Measurements from ENCODE around the gene GRK6.
"Not testable (repeated sequence)": the region's sequence is repeated elsewhere in the genome, so short reads cannot be mapped to it uniquely, and the experiment has no call there.

Gene GRK6

GRCh38 chr5:177396078-177396477 lies 30.4 kb upstream of the GRK6 start:
- Histone ChIP-seq H3K27ac (no peak overlapping the region), H3K4me3 (no peak overlapping the region)

GRCh38 chr5:177396807-177397206 lies 29.7 kb upstream of the GRK6 start:
- H3K27ac ChIP-seq: no peak overlapping the region
- H3K4me3 ChIP-seq: no peak overlapping the region

DNA sequence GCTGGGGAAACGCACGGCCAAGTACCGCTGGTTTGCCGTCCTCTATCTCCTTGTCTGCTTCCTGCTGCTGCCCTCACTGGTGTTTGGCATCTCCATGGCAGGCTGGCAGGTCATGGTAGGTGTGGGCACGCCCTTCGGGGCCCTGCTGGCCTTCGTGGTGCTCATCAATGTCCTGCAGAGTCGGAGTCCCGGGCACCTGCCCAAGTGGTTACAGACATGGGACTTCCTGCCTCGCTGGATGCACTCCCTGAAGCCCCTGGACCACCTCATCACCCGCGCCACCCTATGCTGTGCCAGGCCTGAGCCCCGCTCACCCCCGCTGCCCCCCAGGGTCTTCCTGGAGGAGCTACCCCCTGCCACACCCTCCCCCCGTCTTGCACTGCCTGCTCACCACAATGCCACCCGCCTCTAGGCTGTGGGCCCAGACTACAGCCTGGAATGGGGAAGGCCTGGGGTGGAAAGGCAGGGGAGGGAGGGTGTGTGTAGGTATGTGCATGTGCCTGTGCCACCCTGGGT lies 28.5 kb upstream of the GRK6 start:
- Histone ChIP-seq H3K4me3 (no peak overlapping the region), H3K27ac (no peak overlapping the region)

- Histone ChIP-seq H3K4me3 (no peak within 1 kb of the TSS), H3K27ac (no peak within 1 kb of the TSS)
These were observed 26.2 kb upstream of the GRK6 start, which contains the start of gene PFN3 for GRCh38 chr5:177399997-177400868. TSS of gene PFN3 (minus strand) at chr5:177400661. CDS start at chr5:177400576, 85 bp downstream.

- peak overlapping the region; percentile 33 to 54 (median 42) for H3K4me3 ChIP-seq
- peak overlapping the region in 5 of 21 experiments; percentile 32 to 78 (median 71) for H3K27ac ChIP-seq
These were observed 24.0 kb upstream of the GRK6 start for GRCh38 chr5:177402271-177403043.

- H3K27ac ChIP-seq: peak overlapping the region in 17 of 21 experiments; percentile 17 to 78 (median 47)
- peak overlapping the region; percentile 33 to 54 (median 42) for H3K4me3 ChIP-seq
These were observed 23.2 kb upstream of the GRK6 start for GRCh38 chr5:177403102-177403791.

GRCh38 chr5:177403792-177404640 lies 22.5 kb upstream of the GRK6 start:
- peak overlapping the region in 17 of 21 experiments; percentile 11 to 78 (median 44) for H3K27ac ChIP-seq
- H3K4me3 ChIP-seq: peak overlapping the region; percentile 33 to 54 (median 42)

- Histone ChIP-seq H3K27ac (peak overlapping the region in 12 of 21 experiments; percentile 19 to 75 (median 51)), H3K4me3 (peak overlapping the region; percentile 33 to 54 (median 42))
These were observed 21.8 kb upstream of the GRK6 start for GRCh38 chr5:177404641-177405179.

DNA sequence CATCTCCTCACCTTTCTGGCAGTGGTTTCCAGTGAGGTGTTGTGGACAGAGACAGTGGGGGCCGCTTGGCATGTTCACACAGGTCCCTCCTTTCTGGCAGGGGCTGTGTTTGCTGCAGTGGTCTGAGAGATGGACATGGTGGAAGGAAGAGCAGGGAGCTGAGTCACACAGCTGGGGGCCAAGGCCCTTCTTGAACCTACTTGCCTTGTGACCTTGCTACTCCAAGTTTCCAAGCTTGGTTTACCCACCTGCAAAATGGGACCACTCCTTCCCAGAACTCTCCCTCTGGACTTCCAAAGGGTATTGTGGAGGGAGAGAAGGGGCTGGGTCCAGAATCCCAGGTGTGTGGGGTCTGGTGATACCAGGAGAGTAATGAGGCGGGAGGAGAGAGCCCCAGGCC lies 21.2 kb upstream of the GRK6 start:
- H3K4me3 ChIP-seq: no peak overlapping the region
- no peak overlapping the region for H3K27ac ChIP-seq

DNA sequence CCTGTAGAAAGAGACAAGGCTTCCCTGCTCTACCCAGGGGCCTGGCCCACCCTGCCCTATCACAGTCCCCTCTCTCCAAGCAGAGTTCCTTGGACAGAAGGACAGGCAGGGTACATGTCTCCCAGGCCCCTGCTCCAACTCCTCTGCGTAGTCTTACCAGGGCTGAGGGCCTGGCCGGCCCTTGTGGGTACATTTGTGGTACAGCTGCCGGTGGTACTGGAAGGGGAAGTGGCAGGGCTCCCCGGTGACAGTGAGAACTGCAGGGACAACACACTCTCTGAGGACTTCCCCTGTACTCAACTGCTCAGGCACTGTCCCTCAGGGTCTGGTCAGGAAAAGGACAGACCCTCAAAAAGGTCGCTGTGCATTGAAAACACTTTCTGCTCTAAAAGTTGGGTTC lies 20.7 kb upstream of the GRK6 start:
- Histone ChIP-seq H3K4me3 (no peak overlapping the region), H3K27ac (no peak overlapping the region)

DNA sequence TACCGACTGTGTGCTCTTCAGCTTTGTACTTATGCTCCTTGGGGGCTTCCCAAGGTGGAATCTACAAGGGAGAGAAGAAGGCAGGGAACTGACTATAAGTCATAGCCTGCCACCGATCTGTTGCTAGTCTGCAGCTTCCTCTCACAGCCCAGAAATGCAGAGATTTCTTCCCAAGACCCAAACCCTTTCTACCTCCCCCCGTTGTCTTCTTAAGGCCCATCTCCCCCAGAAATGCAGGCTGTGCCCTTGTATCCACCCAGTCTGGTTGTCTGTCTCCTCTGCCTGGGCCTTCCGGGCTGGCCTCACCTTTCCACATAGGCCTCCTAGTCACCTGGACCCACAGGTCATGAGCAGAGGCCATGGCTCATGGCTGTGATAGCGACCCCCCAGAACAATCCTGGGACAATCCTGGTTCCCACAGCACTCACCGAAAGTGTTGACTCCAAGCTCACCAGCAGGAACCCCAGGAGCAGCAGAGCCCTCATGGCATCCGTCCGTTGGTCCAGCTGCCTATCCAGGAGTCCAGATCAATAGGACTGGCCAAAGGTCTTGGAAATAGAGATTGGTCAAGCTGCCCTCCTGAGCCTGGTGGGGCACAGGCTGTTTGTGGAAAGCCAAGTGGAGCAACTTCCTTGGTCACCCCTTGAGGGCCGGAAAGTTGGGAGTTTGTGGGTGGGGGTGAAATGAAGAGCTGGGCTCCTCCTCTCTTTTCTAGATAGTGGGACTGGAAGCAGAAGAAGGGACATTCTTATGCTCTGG lies 17.3 kb upstream of the GRK6 start, which contains the start of gene F12:
F12 (minus strand) TSS at position 522 of the 759 bp plus-strand sequence; CDS start at position 485, 37 bp downstream.
- Histone ChIP-seq H3K4me3 (no peak within 1 kb of the TSS), H3K27ac (no peak within 1 kb of the TSS)

GRCh38 chr5:177410575-177410974 lies 15.9 kb upstream of the GRK6 start:
- Histone ChIP-seq H3K4me3 (no peak overlapping the region), H3K27ac (peak overlapping the region in 2 of 21 experiments; percentile 27 to 29)

DNA sequence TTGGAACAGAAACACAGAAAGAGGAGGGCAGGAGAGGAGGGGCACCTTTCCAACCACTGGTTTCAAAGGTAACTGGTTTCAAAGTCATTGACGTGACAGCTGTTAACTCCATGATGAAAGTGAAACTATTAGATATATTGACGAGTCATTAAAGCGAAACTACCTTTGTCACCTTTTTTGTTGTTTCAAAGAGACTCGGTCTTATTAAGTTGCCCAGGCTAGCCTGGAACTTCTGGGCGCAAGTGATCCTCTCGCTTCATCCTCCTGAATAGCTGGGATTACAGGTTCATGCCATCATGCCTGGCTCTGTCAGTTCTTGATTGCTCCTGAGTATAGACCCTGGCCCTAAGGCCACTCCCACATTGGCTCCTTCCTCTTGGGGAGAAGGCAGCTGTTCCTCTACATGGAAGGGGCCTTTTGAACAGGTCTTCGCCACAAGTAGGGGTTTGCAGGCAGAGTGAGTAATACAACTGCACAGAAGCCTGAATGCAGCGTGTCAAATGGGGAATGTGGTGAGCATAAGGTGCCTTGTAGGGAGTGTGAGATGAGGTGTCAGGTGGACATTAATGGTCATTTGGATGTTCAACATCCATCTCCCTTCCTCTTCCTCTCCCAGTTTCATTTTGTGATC lies 13.8 kb upstream of the GRK6 start:
- peak overlapping the region in 7 of 21 experiments; percentile 7 to 76 (median 44) for H3K27ac ChIP-seq
- no peak overlapping the region for H3K4me3 ChIP-seq

DNA sequence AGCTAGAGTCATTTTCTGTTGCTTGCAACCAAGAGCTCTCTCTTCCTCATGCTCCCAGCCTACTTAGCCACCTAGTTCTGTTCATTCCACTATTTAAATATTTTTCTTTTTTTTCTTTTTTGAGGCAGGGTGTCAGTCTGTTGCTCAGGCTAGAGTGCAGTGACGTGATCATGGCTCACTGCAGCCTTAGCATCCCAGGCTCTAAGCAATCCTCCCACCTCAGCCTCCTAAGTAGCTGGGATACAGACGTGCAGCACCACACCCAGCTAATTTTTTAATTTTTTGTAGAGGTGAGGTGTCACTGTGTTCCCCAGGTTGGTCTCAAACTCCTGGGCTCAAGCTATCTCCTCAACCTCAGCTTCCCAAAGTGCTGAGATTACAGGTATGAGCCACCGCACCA lies 12.0 kb upstream of the GRK6 start:
- Histone ChIP-seq H3K27ac (no peak overlapping the region), H3K4me3 (no peak overlapping the region)

DNA sequence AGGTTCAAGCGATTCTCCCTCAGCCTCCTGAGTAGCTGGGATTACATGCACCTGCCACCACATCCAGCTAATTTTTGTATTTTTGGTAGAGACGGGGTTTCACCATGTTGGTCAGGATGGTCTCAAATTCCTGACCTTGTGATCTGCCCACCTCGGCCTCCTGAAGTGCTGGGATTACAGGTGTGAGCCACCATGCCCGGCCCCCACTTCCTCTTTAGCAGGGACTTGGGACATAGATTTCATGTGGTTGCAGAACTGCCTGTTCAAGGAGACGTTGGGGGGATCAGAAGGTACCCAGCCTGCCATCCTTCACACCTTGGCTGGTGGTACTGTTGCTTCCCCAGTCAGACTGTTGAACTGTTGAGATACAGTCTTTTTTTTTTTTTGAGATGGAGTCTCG lies 9.4 kb upstream of the GRK6 start:
- not testable (repeated sequence) for H3K4me3 ChIP-seq
- peak overlapping the region in 1 of 21 experiments; percentile 36 for H3K27ac ChIP-seq

- no peak overlapping the region for H3K4me3 ChIP-seq
- H3K27ac ChIP-seq: no peak overlapping the region
These were observed 7.4 kb upstream of the GRK6 start for GRCh38 chr5:177419046-177419445.

DNA sequence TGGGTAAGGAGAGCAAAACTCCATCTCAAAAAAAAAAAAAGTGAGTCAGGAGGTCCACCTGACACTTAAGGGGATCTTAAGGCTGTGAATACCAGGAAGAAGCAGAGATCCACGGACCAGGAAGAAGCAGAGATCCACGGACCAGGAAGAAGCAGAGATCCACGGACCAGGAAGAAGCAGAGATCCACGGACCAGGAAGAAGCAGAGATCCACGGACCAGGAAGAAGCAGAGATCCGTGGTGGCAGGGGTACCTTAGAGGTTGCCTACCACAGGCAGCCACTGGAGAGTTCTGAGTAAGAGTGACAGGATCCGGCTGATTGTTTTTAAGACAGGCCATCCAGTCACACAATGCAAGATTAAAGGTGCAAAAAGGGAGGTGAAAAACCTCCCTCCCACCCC lies 6.0 kb upstream of the GRK6 start:
- not testable (repeated sequence) for H3K27ac ChIP-seq, H3K4me3 ChIP-seq

All from skin epidermis (tissue), 12 donors.